Gastroesophageal sphincter (tissue), 4 donors: ENCODE data around the gene ITGA2. TPM values are rescaled to one million over a fixed set of nuclear protein-coding genes. Genes with fewer than 3 reads are reported as not detected.

Source experiments
- ATAC-seq: fragments of 150-250 bp; one replicate; pipeline ENCODE4 v1.9.1; 2016; ENCODE audit warnings: mild to moderate bottlenecking, moderate library complexity
- H3K27ac ChIP-seq, 4 donors: fragments of 200-600 bp; sonication (generic) in 3 of 4; 1 replicate in 3 of 4; 2 replicates in 1 of 4; pipeline ENCODE4 v1.5.1; 2016 to 2019
- H3K27me3 ChIP-seq: fragments of 200-600 bp; sonication (generic); one replicate; pipeline ENCODE4 v1.5.1; 2019
- H3K36me3 ChIP-seq, 2 donors: fragments of 200-600 bp; sonication (generic); one replicate each; pipeline ENCODE4 v1.5.1; 2019; ENCODE audit warnings: control low read depth in 1 of 2
- H3K4me1 ChIP-seq, 3 donors: fragments of 200-600 bp; sonication (generic); 1 replicate in 2 of 3; 2 replicates in 1 of 3; pipeline ENCODE4 v1.5.1; 2016 to 2019; ENCODE audit warnings: control low read depth in 2 of 3
- H3K4me3 ChIP-seq, 2 donors: fragments of 200-600 bp; sonication (generic); one replicate each; pipeline ENCODE4 v1.5.1; 2019; ENCODE audit warnings: mild to moderate bottlenecking in 1 of 2, moderate library complexity in 1 of 2
- H3K9me3 ChIP-seq, 3 donors: fragments of 200-600 bp; sonication (generic); one replicate each; pipeline ENCODE4 v1.5.1; 2017 to 2019; ENCODE audit warnings: control low read depth in 2 of 3
- CTCF ChIP-seq, 4 experiments: fragments of 200-600 bp in 2 of 4; fragments of 450-650 bp in 2 of 4; sonication (generic) in 1 of 4; IDR thresholded peaks; one replicate each; pipeline ENCODE4 v1.5.1; 2017 to 2019; ENCODE audit warnings: antibody characterized with exemption in 4 of 4, mild to moderate bottlenecking in 2 of 4, moderate library complexity in 2 of 4
- EP300 ChIP-seq: sonication (generic); formaldehyde crosslinking; IDR thresholded peaks from one replicate; pipeline ENCODE4 v1.6.1; 2017; ENCODE audit warnings: antibody characterized with exemption, mild to moderate bottlenecking
- POLR2A ChIP-seq, 2 donors: fragments of 450-650 bp; IDR thresholded peaks; one replicate each; pipeline ENCODE4 v1.6.1; 2017; ENCODE audit warnings: antibody characterized with exemption in 2 of 2, mild to moderate bottlenecking in 2 of 2, moderate library complexity in 1 of 2
- POLR2AphosphoS5 ChIP-seq: sonication (generic); formaldehyde crosslinking; IDR thresholded peaks from one replicate; pipeline ENCODE4 v1.6.1; 2017; ENCODE audit warnings: antibody characterized with exemption
- WGBS, 2 donors: methylation state at CpG; one replicate each; pipeline ENCODE4 v1.1.5; 2018; ENCODE audit warnings: low coverage in 1 of 2; 5-methylcytosine and 5-hydroxymethylcytosine counted together
- total RNA-seq, 4 donors: library from RNA; depleted of rRNA; stranded (reverse); fragments of >200 nt; gene quantifications; one replicate each; pipeline ENCODE4 v1.1.0, GENCODE V29; 2016

ITGA2 gene
- total RNA-seq, 4 donors from 2014 or later, result 1.5 to 14.6 (median 10.0) TPM

GRCh38 chr5:53095217-53095616, 106.1 kb downstream of the ITGA2 start:
- 55 to 82% methylated on average over 4 to 7 of the region's 7 CpGs for WGBS, 2 donors

GRCh38 chr5:53095931-53096525, 106.9 kb downstream of the ITGA2 start:
- ATAC-seq, result peak; percentile 46
- Histone ChIP-seq H3K9me3 (no peaks in the 10 kb centered on the region), H3K4me3 (no peak overlapping the region), H3K36me3 (peaks cover 0 to 56% of the 10 kb centered on the region in 2 donors), H3K4me1 (peaks cover 3 to 42% (median 5%) of the 10 kb centered on the region in 3 donors), H3K27me3 (no peaks in the 10 kb centered on the region), H3K27ac (peak overlapping the region in 1 of 4 donors; percentile 48)
- TF ChIP-seq EP300 (no peak), CTCF (IDR thresholded peaks at IDR 0.05) (peak; percentile 86 to 90 (median 87)), POLR2AphosphoS5 (no peak), POLR2A (IDR thresholded peaks at IDR 0.05) (no peak)
- 6 to 14% methylated on average over 3 of the region's 3 CpGs for WGBS, 2 donors

More at GRCh38 chr5:53095217-53095616, 106.1 kb downstream of the ITGA2 start:
- Histone ChIP-seq H3K27me3 (no peaks in the 10 kb centered on the region), H3K36me3 (peaks cover 0 to 48% of the 10 kb centered on the region in 2 donors), H3K4me1 (peaks cover 0 to 43% (median 9%) of the 10 kb centered on the region in 3 donors), H3K9me3 (no peaks in the 10 kb centered on the region), H3K27ac (peak overlapping the region in 2 of 4 donors; percentile 32 to 48), H3K4me3 (no peak overlapping the region)
- ATAC-seq, result no peak
- TF ChIP-seq CTCF (IDR thresholded peaks at IDR 0.05), result no peak
- no peak for TF ChIP-seq EP300
- TF ChIP-seq POLR2A (IDR thresholded peaks at IDR 0.05), result no peak
- TF ChIP-seq POLR2AphosphoS5, result no peak

- 60 to 88% methylated on average over 2 of the region's 2 CpGs for WGBS, 2 donors
- ATAC-seq, result no peak
- H3K27ac ChIP-seq, result peak overlapping the region in 3 of 4 donors; percentile 16 to 42 (median 29)
- H3K27me3 ChIP-seq, result no peaks in the 10 kb centered on the region
- no peaks in the 10 kb centered on the region for H3K9me3 ChIP-seq
- H3K36me3 ChIP-seq, result peaks cover 0 to 91% of the 10 kb centered on the region in 2 donors
- H3K4me3 ChIP-seq, result no peak overlapping the region
- H3K4me1 ChIP-seq, result peaks cover 0 to 32% (median 3%) of the 10 kb centered on the region in 3 donors
- TF ChIP-seq POLR2AphosphoS5 (no peak), POLR2A (IDR thresholded peaks at IDR 0.05) (no peak), EP300 (no peak), CTCF (IDR thresholded peaks at IDR 0.05) (no peak)
These were observed 110.4 kb downstream of the ITGA2 start for GRCh38 chr5:53099546-53099945.

GRCh38 chr5:53100606-53101005, 111.5 kb downstream of the ITGA2 start:
- peaks cover 0 to 30% (median 3%) of the 10 kb centered on the region in 3 donors for H3K4me1 ChIP-seq
- no peak overlapping the region for H3K4me3 ChIP-seq
- H3K9me3 ChIP-seq, result no peaks in the 10 kb centered on the region
- peak overlapping the region in 1 of 4 donors; percentile 42 for H3K27ac ChIP-seq
- ATAC-seq, result no peak
- WGBS, 2 donors, result 59% methylated on average over 2 of the region's 2 CpGs
- TF ChIP-seq POLR2AphosphoS5 (no peak), CTCF (IDR thresholded peaks at IDR 0.05) (no peak), EP300 (no peak), POLR2A (IDR thresholded peaks at IDR 0.05) (no peak)
- H3K36me3 ChIP-seq, result peaks cover 0 to 90% of the 10 kb centered on the region in 2 donors
- no peaks in the 10 kb centered on the region for H3K27me3 ChIP-seq
